Kidney (tissue), 14 donors: Measurements from ENCODE around the gene TMEM154. TPM values are rescaled to one million over a fixed set of nuclear protein-coding genes. Genes with fewer than 3 reads are reported as not detected.

Source experiments
- DNase-seq, 5 donors: peaks; one replicate each; pipeline ENCODE4 v3.0.0-alpha.2; 2013 to 2020
- FAIRE-seq: peaks from 2 replicates; lab custom pipeline; 2012; peaks lifted over from hg19 to GRCh38; lab: Jason Lieb, UNC
- H3K27ac ChIP-seq, 2 donors: one replicate each; pipeline ENCODE4 v1.7.0; 2013; ENCODE audit warnings: low read depth in 2 of 2, low read length in 2 of 2, inconsistent platforms in 1 of 2
- H3K27me3 ChIP-seq: one replicate; pipeline ENCODE4 v1.7.1; 2013; ENCODE audit warnings: low read length, inconsistent platforms; ENCODE audit not compliant: control insufficient read depth, insufficient read depth
- H3K36me3 ChIP-seq, 3 donors: one replicate each; pipeline versions ENCODE4 v1.7.0 to v1.7.1; 2013; ENCODE audit warnings: low read length in 3 of 3, control low read depth in 1 of 3, inconsistent platforms in 1 of 3; ENCODE audit not compliant: insufficient read depth in 3 of 3, control insufficient read depth in 2 of 3
- H3K4me1 ChIP-seq, 3 donors: one replicate each; pipeline versions ENCODE4 v1.7.0 to v1.7.1; 2013; ENCODE audit warnings: low read length in 3 of 3, inconsistent platforms in 1 of 3, low read depth in 1 of 3; ENCODE audit not compliant: control insufficient read depth in 2 of 3, insufficient read depth in 2 of 3
- H3K4me3 ChIP-seq, 3 donors: one replicate each; pipeline versions ENCODE4 v1.7.0 to v1.8.1; 2013; ENCODE audit warnings: low read length in 3 of 3, control low read depth in 1 of 3, inconsistent platforms in 1 of 3
- H3K9ac ChIP-seq, 3 donors: one replicate each; pipeline versions ENCODE4 v1.7.0 to v1.7.1; 2013; ENCODE audit warnings: low read length in 3 of 3, control low read depth in 1 of 3, inconsistent platforms in 1 of 3
- H3K9me3 ChIP-seq, 3 donors: one replicate each; pipeline versions ENCODE4 v1.7.0 to v1.7.1; 2013; ENCODE audit warnings: low read length in 3 of 3, control low read depth in 1 of 3, inconsistent platforms in 1 of 3; ENCODE audit not compliant: control insufficient read depth in 2 of 3, insufficient read depth in 1 of 3
- CTCF ChIP-seq: IDR thresholded peaks from 3 replicates; pipeline ENCODE4 v1.5.1; 2012; ENCODE audit warnings: mild to moderate bottlenecking, moderate library complexity, borderline replicate concordance; ENCODE audit not compliant: insufficient read depth; ENCODE audit errors: extremely low read depth
- intact Hi-C: fragments of 100-400 bp; cut with DNase I; formaldehyde crosslinking; loops from one replicate; pipeline ENCODE4 v1.11.1; 2022
- polyA plus RNA-seq: library from polyadenylated mRNA; stranded (reverse); fragments of 350-450 nt; fragmentation: Illumina TruSeq; extraction: RNeasy Lipid Tissue Mini Kit (QIAGEN cat#74804); gene quantifications from one replicate; pipeline ENCODE4 v1.2.3, GENCODE V29; 2014; ENCODE audit warnings: low read depth, low replicate concordance; ENCODE audit not compliant: insufficient read depth
- total RNA-seq: library from RNA; stranded (reverse); fragmentation: NEBNext Ultra II Directional; extraction: Animal tissue kit (Norgen Biotek cat#: 25700); gene quantifications from one replicate; pipeline ENCODE4 v1.2.1, GENCODE V29; 2021
- donor health status: control.
- donor health status: control.
- donor health status: control.
- donor health status: control.
- donor health status: control.
- donor health status: DM: yes; HTN: yes; CAD: no.
- donor health status: Normal renal cell carcinoma (clear cell type).

The TMEM154 gene
- total and polyA plus RNA-seq, 2 donors from 2014 or later, result 0.09 to 11.0 TPM

- no peak for TF ChIP-seq CTCF
- intact Hi-C loops, result no loop called here
- H3K27ac ChIP-seq, result no peak overlapping the region
- FAIRE-seq (no peak), DNase-seq (no peak)
- H3K9ac ChIP-seq, result no peak overlapping the region
- no peaks in the 10 kb centered on the region for H3K4me1 ChIP-seq
- no peak overlapping the region for H3K4me3 ChIP-seq
- H3K36me3 ChIP-seq, result no peaks in the 10 kb centered on the region
- no peaks in the 10 kb centered on the region for H3K9me3 ChIP-seq
- H3K27me3 ChIP-seq, result no peaks in the 10 kb centered on the region
Measured at GRCh38 chr4:152619556-152619955, 60.2 kb downstream of the TMEM154 start.

- no peak for DNase-seq
- H3K9ac ChIP-seq, result no peak overlapping the region
- no peak for FAIRE-seq
- intact Hi-C loops, result no loop called here
- no peaks in the 10 kb centered on the region for H3K9me3 ChIP-seq
- no peak overlapping the region for H3K27ac ChIP-seq
- H3K4me3 ChIP-seq, result no peak overlapping the region
- H3K36me3 ChIP-seq, result no peaks in the 10 kb centered on the region
- no peak for TF ChIP-seq CTCF
- no peaks in the 10 kb centered on the region for H3K27me3 ChIP-seq
- no peaks in the 10 kb centered on the region for H3K4me1 ChIP-seq
Measured at GRCh38 chr4:152618971-152619370, 60.8 kb downstream of the TMEM154 start.

GRCh38 chr4:152616804-152617203, 63.0 kb downstream of the TMEM154 start:
- DNase-seq, result no peak
- Histone ChIP-seq H3K27ac (no peak overlapping the region), H3K4me1 (no peaks in the 10 kb centered on the region), H3K9me3 (no peaks in the 10 kb centered on the region), H3K36me3 (no peaks in the 10 kb centered on the region), H3K27me3 (no peaks in the 10 kb centered on the region), H3K9ac (no peak overlapping the region), H3K4me3 (no peak overlapping the region)
- no peak for TF ChIP-seq CTCF
- no peak for FAIRE-seq
- intact Hi-C loops, result no loop called here
